HEK293 (cell line): ENCODE data around the gene CLNK.
A peak's percentile ranks its signal among the peaks of the same experiment; 100 is the strongest.

Source experiments
- CTCF ChIA-PET: fragments of 350-600 bp; formaldehyde crosslinking; extraction: SDS; loops from one replicate; lab custom pipeline; 2021; ENCODE audit warnings: antibody characterized with exemption; lab: Yijun Ruan, JAX
- POLR2A ChIA-PET: fragments of 300-600 bp; formaldehyde crosslinking; extraction: SDS; loops from one replicate; lab custom pipeline; 2020; ENCODE audit warnings: antibody characterized with exemption, inconsistent platforms; lab: Yijun Ruan, JAX
- H3K27ac ChIP-seq: fragments of 200-500 bp; sonication (Bioruptor generic); 2 replicates; pipeline ENCODE4 v1.5.1; 2014; ENCODE audit warnings: low read depth, low read length, control low read depth, inconsistent platforms; ENCODE audit errors: extremely low read depth
- H3K36me3 ChIP-seq, 2 experiments: fragments of 200-500 bp in 1 of 2; sonication (Bioruptor generic) in 1 of 2; 1 replicate in 1 of 2; 2 replicates in 1 of 2; pipeline ENCODE4 v1.5.1; 2014 to 2017; ENCODE audit warnings: inconsistent platforms in 2 of 2, low read length in 2 of 2; ENCODE audit not compliant: control insufficient read depth in 2 of 2, insufficient read depth in 1 of 2
- H3K4me1 ChIP-seq: fragments of 200-500 bp; sonication (Bioruptor generic); 2 replicates; pipeline ENCODE4 v1.5.1; 2014; ENCODE audit warnings: mild to moderate bottlenecking, low read length, inconsistent platforms; ENCODE audit not compliant: control insufficient read depth, insufficient read depth
- H3K4me3 ChIP-seq: 2 replicates; pipeline ENCODE4 v1.5.1; 2011; ENCODE audit warnings: low read depth, mild to moderate bottlenecking, control low read depth, low read length, moderate library complexity
- H3K9me3 ChIP-seq: fragments of 200-500 bp; sonication (Bioruptor generic); 2 replicates; pipeline ENCODE4 v1.5.1; 2014; ENCODE audit warnings: low read depth, low read length, inconsistent platforms; ENCODE audit not compliant: control insufficient read depth, insufficient read depth
- INSM2 ChIP-seq: fragments of 450-650 bp; formaldehyde crosslinking; IDR thresholded peaks from 2 replicates; pipeline ENCODE4 v1.5.1; 2016; ENCODE audit warnings: missing biosample characterization, missing genetic modification characterization
- MZF1 ChIP-seq: fragments of 450-650 bp; formaldehyde crosslinking; IDR thresholded peaks from 2 replicates; pipeline ENCODE4 v1.5.1; 2017; ENCODE audit warnings: missing biosample characterization, missing genetic modification characterization, borderline replicate concordance
- OSR2 ChIP-seq: fragments of 450-650 bp; formaldehyde crosslinking; IDR thresholded peaks from 2 replicates; pipeline ENCODE4 v1.5.1; 2016; ENCODE audit warnings: missing biosample characterization, missing genetic modification characterization
- PRDM6 ChIP-seq: fragments of 450-650 bp; formaldehyde crosslinking; IDR thresholded peaks from 2 replicates; pipeline ENCODE4 v1.5.1; 2017; ENCODE audit warnings: missing biosample characterization, missing genetic modification characterization
- SETDB1 ChIP-seq: IDR thresholded peaks from one replicate; pipeline ENCODE4 v1.6.1; 2017; ENCODE audit warnings: mild to moderate bottlenecking, low read length, moderate library complexity, mixed read lengths; ENCODE audit not compliant: insufficient read length
- SP2 ChIP-seq: fragments of 450-650 bp; formaldehyde crosslinking; IDR thresholded peaks from 2 replicates; pipeline ENCODE4 v1.5.1; 2016; ENCODE audit warnings: missing biosample characterization, missing genetic modification characterization
- YY1 ChIP-seq: fragments of 450-650 bp; formaldehyde crosslinking; IDR thresholded peaks from 2 replicates; pipeline ENCODE4 v1.5.1; 2018; ENCODE audit warnings: missing biosample characterization, missing genetic modification characterization
- ZNF10 ChIP-seq: fragments of 450-650 bp; formaldehyde crosslinking; IDR thresholded peaks from 2 replicates; pipeline ENCODE4 v1.5.1; 2017; ENCODE audit warnings: missing biosample characterization, missing genetic modification characterization
- ZNF133 ChIP-seq: fragments of 450-650 bp; formaldehyde crosslinking; IDR thresholded peaks from 2 replicates; pipeline ENCODE4 v1.5.1; 2016; ENCODE audit warnings: missing biosample characterization, missing genetic modification characterization
- ZNF16 ChIP-seq: fragments of 450-650 bp; formaldehyde crosslinking; IDR thresholded peaks from 2 replicates; pipeline ENCODE4 v1.5.1; 2016; ENCODE audit warnings: low read depth, missing biosample characterization, missing genetic modification characterization
- ZNF175 ChIP-seq: fragments of 450-650 bp; formaldehyde crosslinking; IDR thresholded peaks from 2 replicates; pipeline ENCODE4 v1.5.1; 2016; ENCODE audit warnings: missing biosample characterization, missing genetic modification characterization
- ZNF202 ChIP-seq: fragments of 450-650 bp; formaldehyde crosslinking; IDR thresholded peaks from 2 replicates; pipeline ENCODE4 v1.5.1; 2016; ENCODE audit warnings: missing biosample characterization, missing genetic modification characterization, borderline replicate concordance
- ZNF274 ChIP-seq, 2 experiments: fragments of 200-500 bp in 1 of 2; fragments of 450-650 bp in 1 of 2; sonication (Bioruptor generic) in 1 of 2; formaldehyde crosslinking in 1 of 2; IDR thresholded peaks; 2 replicates each; pipeline versions ENCODE4 v1.5.1 to v1.6.1; 2014 to 2016; ENCODE audit warnings: borderline replicate concordance in 1 of 2, inconsistent platforms in 1 of 2, low read length in 1 of 2, missing biosample characterization in 1 of 2, missing genetic modification characterization in 1 of 2
- ZNF302 ChIP-seq: fragments of 450-650 bp; formaldehyde crosslinking; IDR thresholded peaks from 2 replicates; pipeline ENCODE4 v1.5.1; 2016; ENCODE audit warnings: missing biosample characterization, missing genetic modification characterization, low read depth
- ZNF354C ChIP-seq: fragments of 450-650 bp; formaldehyde crosslinking; IDR thresholded peaks from 2 replicates; pipeline ENCODE4 v1.5.1; 2016; ENCODE audit warnings: missing biosample characterization, missing genetic modification characterization, low read depth, borderline replicate concordance
- ZNF426 ChIP-seq: fragments of 450-650 bp; formaldehyde crosslinking; IDR thresholded peaks from 2 replicates; pipeline ENCODE4 v1.5.1; 2017; ENCODE audit warnings: missing biosample characterization, missing genetic modification characterization, mild to moderate bottlenecking, inconsistent platforms, moderate library complexity
- ZNF610 ChIP-seq: fragments of 450-650 bp; formaldehyde crosslinking; IDR thresholded peaks from 2 replicates; pipeline ENCODE4 v1.5.1; 2016; ENCODE audit warnings: missing biosample characterization, missing genetic modification characterization, borderline replicate concordance
- ZNF623 ChIP-seq: fragments of 450-650 bp; formaldehyde crosslinking; IDR thresholded peaks from 2 replicates; pipeline ENCODE4 v1.5.1; 2016; ENCODE audit warnings: missing biosample characterization, missing genetic modification characterization
- ZNF768 ChIP-seq: fragments of 450-650 bp; formaldehyde crosslinking; IDR thresholded peaks from 2 replicates; pipeline ENCODE4 v1.5.1; 2018; ENCODE audit warnings: missing biosample characterization, mild to moderate bottlenecking, missing genetic modification characterization
- ZNF777 ChIP-seq: fragments of 450-650 bp; formaldehyde crosslinking; IDR thresholded peaks from 2 replicates; pipeline ENCODE4 v1.5.1; 2017; ENCODE audit warnings: missing biosample characterization, missing genetic modification characterization, borderline replicate concordance
- ZNF837 ChIP-seq: fragments of 450-650 bp; formaldehyde crosslinking; IDR thresholded peaks from 2 replicates; pipeline ENCODE4 v1.5.1; 2016; ENCODE audit warnings: missing biosample characterization, missing genetic modification characterization

The CLNK gene

GRCh38 chr4:10457255-10457801 is 227.2 kb downstream of the CLNK start, which contains the start of gene ZNF518B (continued):
- TF ChIP-seq PRDM6 (tag by site-specific recombination) (no peak), ZNF10 (no peak), ZNF354C (tag by site-specific recombination) (no peak), ZNF777 (tag by site-specific recombination) (no peak), ZNF302 (tag by site-specific recombination) (no peak), ZNF837 (tag by site-specific recombination) (no peak), ZNF768 (tag by site-specific recombination) (no peak), SETDB1 (peak; percentile 59)

GRCh38 chr4:10456595-10457254 is 227.8 kb downstream of the CLNK start:
- ChIA-PET CTCF (no interaction called here), POLR2A (no interaction called here)
- H3K27ac ChIP-seq, result peak overlapping the region; percentile 16; the same call in 1 of the 2 replicates
- no peaks in the 10 kb centered on the region for H3K4me1 ChIP-seq
- TF ChIP-seq ZNF16 (tag by site-specific recombination) (no peak), ZNF354C (tag by site-specific recombination) (no peak), ZNF133 (tag by site-specific recombination) (no peak), SP2 (tag by site-specific recombination) (0 out of 2 replicates have a peak, but pooled peaks have one; percentile 6), ZNF623 (tag by site-specific recombination) (no peak), OSR2 (tag by site-specific recombination) (no peak), YY1 (tag by site-specific recombination) (0 out of 2 replicates have a peak, but pooled peaks have one; percentile 50), INSM2 (tag by site-specific recombination) (no peak), ZNF274 (IDR thresholded peaks at IDR 0.05; ENCODE audit: low read length) (no peak), ZNF274 (tag by site-specific recombination; IDR thresholded peaks at IDR 0.05; ENCODE audit: borderline replicate concordance) (no peak), ZNF175 (tag by site-specific recombination) (no peak), ZNF610 (tag by site-specific recombination) (no peak)
- H3K4me3 ChIP-seq, result peak overlapping the region; percentile 54
- peaks cover 0 to 39% of the 10 kb centered on the region in 2 experiments; a peak in 1 of 3 replicates for H3K36me3 ChIP-seq
- H3K9me3 ChIP-seq, result no peaks in the 10 kb centered on the region

- H3K36me3 ChIP-seq, result peaks cover 0 to 44% of the 10 kb centered on the region in 2 experiments; a peak in 1 of 3 replicates
- H3K4me1 ChIP-seq, result no peaks in the 10 kb centered on the region
- H3K4me3 ChIP-seq, result peak overlapping the region; percentile 54
- ChIA-PET CTCF (no interaction called here), POLR2A (no interaction called here)
- H3K9me3 ChIP-seq, result no peaks in the 10 kb centered on the region
- TF ChIP-seq MZF1 (no peak), ZNF202 (tag by site-specific recombination) (peak; percentile 54; the same call in 1 of the 2 replicates), ZNF426 (tag by site-specific recombination) (no peak)
- H3K27ac ChIP-seq, result no peak overlapping the region
Measured at GRCh38 chr4:10456260-10456594, 228.3 kb downstream of the CLNK start.
